NT2/D1 (cell line): ENCODE results near the gene SYT5.

Experiments used
- SUZ12 ChIP-seq: IDR thresholded peaks from 2 replicates; pipeline ENCODE4 v1.6.1; 2011; ENCODE audit not compliant: insufficient read length, insufficient read depth; ENCODE audit errors: extremely low read depth
- YY1 ChIP-seq: IDR thresholded peaks from 2 replicates; pipeline ENCODE4 v1.6.1; 2011; ENCODE audit not compliant: insufficient read length, insufficient read depth

DNA sequence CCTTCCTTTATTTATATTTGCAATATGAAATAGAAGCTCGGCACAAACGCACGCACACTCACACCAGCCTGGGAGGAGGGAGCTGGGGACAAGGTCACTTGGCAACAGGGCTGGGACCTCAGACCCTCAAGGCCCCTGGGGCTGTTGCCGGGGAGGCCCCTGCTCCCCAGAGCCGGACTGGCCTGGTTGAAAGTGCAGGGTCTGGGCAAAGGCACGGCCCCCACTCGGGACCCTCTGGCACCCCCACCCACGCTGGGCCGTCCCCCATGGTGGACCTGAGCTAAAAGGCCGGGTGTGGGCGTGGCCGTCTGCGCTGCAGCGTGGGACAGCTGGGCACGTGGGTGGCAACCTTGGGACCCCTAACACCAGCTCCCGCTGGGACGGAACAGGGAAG is 49.7 kb upstream of the SYT5 start:
- no peak for TF ChIP-seq SUZ12
- TF ChIP-seq YY1, result no peak
